Caco-2 (cell line): ENCODE results near the gene GRAMD1A. TPM values are rescaled to one million over a fixed set of nuclear protein-coding genes. Genes with fewer than 3 reads are reported as not detected.

Source experiments
- BruUV-seq: library from RNA; stranded (reverse); fragments of 400-500 nt; replicated peaks from 2 replicates; lab custom pipeline; 2021; lab: Mats Ljungman, UMichigan
- CTCF ChIA-PET: fragments of 300-600 bp; sonication (Branson Sonifier 250); formaldehyde crosslinking; loops from one replicate; lab custom pipeline; 2022; ENCODE audit warnings: antibody characterized with exemption; lab: Charles Lee
- POLR2A ChIA-PET: fragments of 300-600 bp; sonication (Branson Sonifier 250); formaldehyde crosslinking; loops from one replicate; lab custom pipeline; 2022; ENCODE audit warnings: antibody characterized with exemption; lab: Charles Lee
- DNase-seq, 2 experiments: peaks; one replicate each; pipeline versions ENCODE4 v3.0.0 to v3.0.0-alpha.2; 2020 to 2022
- H3K27me3 ChIP-seq: replicated peaks from 2 replicates; pipeline ENCODE4 v1.6.0; 2011; ENCODE audit warnings: low read length; ENCODE audit not compliant: control insufficient read depth, insufficient read depth
- H3K36me3 ChIP-seq: 2 replicates; pipeline ENCODE4 v1.5.1; 2011; ENCODE audit warnings: low read length; ENCODE audit not compliant: control insufficient read depth, insufficient read depth
- H3K4me1 ChIP-seq: fragments of 250-450 bp; sonication (Bioruptor Pico); 2 replicates; pipeline ENCODE4 v1.5.1; 2020; ENCODE audit warnings: mild to moderate bottlenecking
- H3K4me3 ChIP-seq: 2 replicates; pipeline ENCODE4 v1.5.1; 2011; ENCODE audit warnings: low read depth, mild to moderate bottlenecking, control low read depth, low read length
- H3K9me3 ChIP-seq: fragments of 250-450 bp; sonication (Bioruptor Pico); 2 replicates; pipeline ENCODE4 v1.5.1; 2020; ENCODE audit warnings: mild to moderate bottlenecking, moderate library complexity
- H3K27ac Mint-ChIP-seq: one replicate; pipeline ENCODE4 v1.8.0; 2022; ENCODE audit warnings: mixed read lengths; ENCODE audit not compliant: unreplicated experiment
- H3K27me3 Mint-ChIP-seq: one replicate; pipeline ENCODE4 v1.8.0; 2022; ENCODE audit warnings: mixed read lengths; ENCODE audit not compliant: insufficient read depth, unreplicated experiment
- H3K36me3 Mint-ChIP-seq: one replicate; pipeline ENCODE4 v1.8.0; 2022; ENCODE audit warnings: mild to moderate bottlenecking, mixed read lengths; ENCODE audit not compliant: insufficient read depth, unreplicated experiment
- H3K4me1 Mint-ChIP-seq: one replicate; pipeline ENCODE4 v1.8.0; 2022; ENCODE audit warnings: low read depth, mixed read lengths; ENCODE audit not compliant: unreplicated experiment
- H3K4me3 Mint-ChIP-seq: one replicate; pipeline ENCODE4 v1.8.0; 2022; ENCODE audit warnings: mild to moderate bottlenecking, moderate library complexity, mixed read lengths; ENCODE audit not compliant: unreplicated experiment
- H3K9me3 Mint-ChIP-seq: one replicate; pipeline ENCODE4 v1.8.0; 2022; ENCODE audit warnings: mixed read lengths; ENCODE audit not compliant: unreplicated experiment
- CTCF ChIP-seq, 2 experiments: fragments of 200-600 bp in 1 of 2; IDR thresholded peaks; 1 replicate in 1 of 2; 2 replicates in 1 of 2; pipeline versions ENCODE4 v1.5.1 to v1.8.0; 2011 to 2022; ENCODE audit warnings: antibody characterized with exemption in 1 of 2, control low read depth in 1 of 2, inconsistent platforms in 1 of 2, low read depth in 1 of 2, low read length in 1 of 2, mild to moderate bottlenecking in 1 of 2, moderate library complexity in 1 of 2; ENCODE audit not compliant: insufficient read depth in 1 of 2, severe bottlenecking in 1 of 2, unreplicated experiment in 1 of 2
- intact Hi-C: fragments of 100-400 bp; cut with micrococcal nuclease; formaldehyde crosslinking; loops from one replicate; pipeline ENCODE4 v1.10.0; 2022; ENCODE audit not compliant: unreplicated experiment
- total RNA-seq: library from RNA; stranded (reverse); gene quantifications from 2 replicates; pipeline ENCODE4 v1.2.3, GENCODE V29; 2022

Gene GRAMD1A
- total RNA-seq, 1 experiment from 2014 or later, result 110 TPM

GRCh38 chr19:34983786-34984185, 16.3 kb upstream of the GRAMD1A start:
- no peaks in the 10 kb centered on the region for H3K36me3 ChIP-seq
- no peak for TF ChIP-seq CTCF (IDR thresholded peaks at IDR 0.05; ENCODE audit: insufficient read depth in 1 of 2, low read depth in 1 of 2, low read length in 1 of 2, severe bottlenecking in 1 of 2, unreplicated experiment in 1 of 2)
- H3K4me1 ChIP-seq, result no peaks in the 10 kb centered on the region
- no peaks in the 10 kb centered on the region for H3K27me3 ChIP-seq
- no TSS peak for BruUV-seq
- Mint-ChIP-seq H3K9me3 (peaks cover 27% of the 10 kb centered on the region), H3K27ac (no peak overlapping the region), H3K27me3 (no peaks in the 10 kb centered on the region), H3K4me1 (no peaks in the 10 kb centered on the region), H3K36me3 (no peaks in the 10 kb centered on the region), H3K4me3 (no peak overlapping the region)
- DNase-seq, result no peak
- intact Hi-C loops, result no loop called here
- peaks cover 6% of the 10 kb centered on the region; the same call in 1 of the 2 replicates for H3K9me3 ChIP-seq
- ChIA-PET POLR2A (no interaction called here), CTCF (no interaction called here)
- no peak overlapping the region for H3K4me3 ChIP-seq

- Histone ChIP-seq H3K36me3 (no peaks in the 10 kb centered on the region), H3K27me3 (no peaks in the 10 kb centered on the region), H3K4me1 (no peaks in the 10 kb centered on the region), H3K9me3 (peaks cover 6% of the 10 kb centered on the region; the same call in 1 of the 2 replicates), H3K4me3 (no peak overlapping the region)
- H3K27ac Mint-ChIP-seq, result no peak overlapping the region
- no peak overlapping the region for H3K4me3 Mint-ChIP-seq
- POLR2A ChIA-PET, result no interaction called here
- no peaks in the 10 kb centered on the region for H3K36me3 Mint-ChIP-seq
- intact Hi-C loops, result no loop called here
- no peak for TF ChIP-seq CTCF (IDR thresholded peaks at IDR 0.05; ENCODE audit: insufficient read depth in 1 of 2, low read depth in 1 of 2, low read length in 1 of 2, severe bottlenecking in 1 of 2, unreplicated experiment in 1 of 2)
- CTCF ChIA-PET, result no interaction called here
- BruUV-seq, result no TSS peak
- H3K4me1 Mint-ChIP-seq, result no peaks in the 10 kb centered on the region
- no peaks in the 10 kb centered on the region for H3K27me3 Mint-ChIP-seq
- DNase-seq, result no peak
- peaks cover 22% of the 10 kb centered on the region for H3K9me3 Mint-ChIP-seq
Measured at GRCh38 chr19:34984287-34984686, 15.8 kb upstream of the GRAMD1A start.

GRCh38 chr19:34985249-34986022, 14.7 kb upstream of the GRAMD1A start:
- Mint-ChIP-seq H3K4me3 (no peak overlapping the region), H3K4me1 (no peaks in the 10 kb centered on the region), H3K36me3 (no peaks in the 10 kb centered on the region), H3K27me3 (no peaks in the 10 kb centered on the region), H3K9me3 (peaks cover 19% of the 10 kb centered on the region), H3K27ac (no peak overlapping the region)
- no TSS peak for BruUV-seq
- TF ChIP-seq CTCF (IDR thresholded peaks at IDR 0.05; ENCODE audit: insufficient read depth in 1 of 2, low read depth in 1 of 2, low read length in 1 of 2, severe bottlenecking in 1 of 2, unreplicated experiment in 1 of 2), result no peak
- no peak overlapping the region for H3K4me3 ChIP-seq
- H3K9me3 ChIP-seq, result peaks cover 6% of the 10 kb centered on the region; the same call in 1 of the 2 replicates
- ChIA-PET POLR2A (no interaction called here), CTCF (no interaction called here)
- no peaks in the 10 kb centered on the region for H3K36me3 ChIP-seq
- no peak for DNase-seq
- no peaks in the 10 kb centered on the region for H3K4me1 ChIP-seq
- H3K27me3 ChIP-seq, result no peaks in the 10 kb centered on the region
- intact Hi-C loops, result no loop called here
